Measurements from ENCODE around the gene RPL4.

DNA sequence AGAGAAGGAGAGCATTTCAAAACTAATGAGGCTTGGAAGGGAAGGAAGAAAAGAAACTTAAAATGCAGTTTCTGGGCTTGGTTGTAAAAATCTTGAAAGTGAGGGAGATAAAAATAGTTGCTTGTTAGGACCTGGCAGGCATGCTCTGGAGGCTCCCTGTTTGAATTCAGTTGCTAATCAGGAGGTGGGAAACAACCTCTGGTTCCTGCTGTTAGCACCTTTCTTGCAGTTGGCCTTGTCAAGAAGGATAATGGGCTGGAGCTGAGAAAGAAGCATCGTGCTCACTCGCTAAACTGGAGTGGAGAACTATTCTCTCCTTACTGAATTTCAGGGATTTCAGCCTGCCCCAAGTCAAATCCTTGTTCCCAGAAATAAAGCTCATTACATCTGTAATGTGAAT, 30.5 kb downstream of the RPL4 start:
- TF ChIP-seq, protein P1, sequence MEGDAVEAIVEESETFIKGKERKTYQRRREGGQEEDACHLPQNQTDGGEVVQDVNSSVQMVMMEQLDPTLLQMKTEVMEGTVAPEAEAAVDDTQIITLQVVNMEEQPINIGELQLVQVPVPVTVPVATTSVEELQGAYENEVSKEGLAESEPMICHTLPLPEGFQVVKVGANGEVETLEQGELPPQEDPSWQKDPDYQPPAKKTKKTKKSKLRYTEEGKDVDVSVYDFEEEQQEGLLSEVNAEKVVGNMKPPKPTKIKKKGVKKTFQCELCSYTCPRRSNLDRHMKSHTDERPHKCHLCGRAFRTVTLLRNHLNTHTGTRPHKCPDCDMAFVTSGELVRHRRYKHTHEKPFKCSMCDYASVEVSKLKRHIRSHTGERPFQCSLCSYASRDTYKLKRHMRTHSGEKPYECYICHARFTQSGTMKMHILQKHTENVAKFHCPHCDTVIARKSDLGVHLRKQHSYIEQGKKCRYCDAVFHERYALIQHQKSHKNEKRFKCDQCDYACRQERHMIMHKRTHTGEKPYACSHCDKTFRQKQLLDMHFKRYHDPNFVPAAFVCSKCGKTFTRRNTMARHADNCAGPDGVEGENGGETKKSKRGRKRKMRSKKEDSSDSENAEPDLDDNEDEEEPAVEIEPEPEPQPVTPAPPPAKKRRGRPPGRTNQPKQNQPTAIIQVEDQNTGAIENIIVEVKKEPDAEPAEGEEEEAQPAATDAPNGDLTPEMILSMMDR (conservative IDR thresholded peaks at IDR 0.05 in 1 of 2, IDR thresholded peaks at IDR 0.05 in 1 of 2; ENCODE audit: extremely low read depth in 1 of 2, insufficient read depth in 1 of 2, low read depth in 1 of 2, low read length in 2 of 2): no peak
- no peak for TF ChIP-seq EZH2 (IDR thresholded peaks at IDR 0.05; ENCODE audit: borderline replicate concordance, low read length)

Measured in mammary epithelial cell (primary cell).